Activated CD8-positive, alpha-beta memory T cell treated with anti-CD3 and anti-CD28 coated beads, Interleukin-2, amount 10 ng/mL, durations not matched to agents 7 days and 5 days (primary cell): Measurements from ENCODE around the gene GALNT2. TPM values are rescaled to one million over a fixed set of nuclear protein-coding genes. Genes with fewer than 3 reads are reported as not detected.

Source experiments
- ATAC-seq: fragments of 150-1000 bp; cut with Tn5 transposase; one replicate; pipeline ENCODE4 v1.10.0; 2021; ENCODE audit warnings: moderate library complexity
- CTCF ChIA-PET: fragments of 350-600 bp; sonication (Branson Sonifier 250); formaldehyde crosslinking; loops from one replicate; lab custom pipeline; 2021; ENCODE audit warnings: antibody characterized with exemption; lab: Charles Lee
- DNase-seq: peaks from one replicate; pipeline ENCODE4 v3.0.0-alpha.2; 2020
- H3K27ac Mint-ChIP-seq: one replicate; pipeline ENCODE4 v1.8.0; 2021; ENCODE audit warnings: mild to moderate bottlenecking, mixed read lengths
- H3K27me3 Mint-ChIP-seq: one replicate; pipeline ENCODE4 v1.8.0; 2021; ENCODE audit warnings: mixed read lengths
- H3K36me3 Mint-ChIP-seq: one replicate; pipeline ENCODE4 v1.8.0; 2021; ENCODE audit warnings: mild to moderate bottlenecking, mixed read lengths
- H3K4me1 Mint-ChIP-seq: one replicate; pipeline ENCODE4 v1.8.0; 2021; ENCODE audit warnings: mixed read lengths
- H3K4me3 Mint-ChIP-seq: one replicate; pipeline ENCODE4 v1.8.0; 2021; ENCODE audit warnings: mild to moderate bottlenecking, moderate library complexity, mixed read lengths
- H3K9me3 Mint-ChIP-seq: one replicate; pipeline ENCODE4 v1.8.0; 2022; ENCODE audit warnings: low read depth, mixed read lengths
- total RNA-seq, 2 experiments: library from RNA; stranded (reverse); gene quantifications; one replicate each; pipeline ENCODE4 v1.2.3, GENCODE V29; 2021

The GALNT2 gene
- total RNA-seq, 2 experiments from 2014 or later: 25.0 to 30.2 TPM

DNA sequence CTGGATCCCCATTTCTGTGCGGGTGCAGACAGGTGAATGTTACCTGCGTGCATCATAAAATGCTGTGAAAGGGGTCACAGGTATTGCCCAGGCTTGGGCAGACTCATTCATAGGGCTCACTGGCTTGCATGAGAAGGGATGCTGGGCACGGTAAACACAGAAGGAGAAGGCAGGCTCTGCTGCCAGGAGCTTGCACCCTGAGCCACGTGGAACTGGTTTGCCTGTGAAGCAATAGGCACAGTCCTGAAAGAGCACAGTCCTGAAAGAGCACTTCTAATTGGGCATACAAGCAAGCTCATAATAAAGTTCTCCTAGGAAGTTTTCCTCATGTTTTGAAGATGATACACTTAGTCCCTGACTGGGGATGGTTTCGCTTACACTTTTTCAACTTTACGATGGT is 40.9 kb downstream of the GALNT2 start:
- Mint-ChIP-seq H3K27me3 (no peaks in the 10 kb centered on the region), H3K4me3 (no peak overlapping the region), H3K27ac (peak overlapping the region; percentile 11), H3K9me3 (no peaks in the 10 kb centered on the region), H3K36me3 (peaks cover 4% of the 10 kb centered on the region), H3K4me1 (peaks cover 91% of the 10 kb centered on the region)
- DNase-seq: no peak
- CTCF ChIA-PET: interaction anchor here (1.1 to 1.2 kb wide), 2 partner anchors 15 to 29 kb away, joined by 3 read pairs; no protein-coding TSS in a partner anchor
- ATAC-seq: no peak

DNA sequence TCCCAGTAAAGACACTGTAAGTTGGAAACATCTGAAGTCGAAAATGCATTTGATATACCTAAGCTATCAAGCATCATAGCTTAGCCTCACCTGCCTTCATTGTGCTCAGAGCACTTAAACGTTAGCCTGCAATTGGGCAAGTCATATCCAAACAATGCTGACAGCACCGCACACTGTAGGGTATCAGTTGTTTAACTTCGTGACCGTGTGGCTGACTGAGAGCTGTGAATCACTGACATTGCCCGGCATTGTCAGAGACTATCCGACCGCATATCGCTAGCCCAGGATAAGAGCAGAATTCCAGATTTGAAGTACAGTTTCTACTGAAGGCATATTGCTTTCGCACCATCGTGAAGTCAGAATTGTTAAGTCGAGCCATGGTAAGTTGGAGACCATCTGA is 41.5 kb downstream of the GALNT2 start:
- ATAC-seq (no peak), DNase-seq (no peak)
- Mint-ChIP-seq H3K27me3 (no peaks in the 10 kb centered on the region), H3K9me3 (no peaks in the 10 kb centered on the region), H3K27ac (peak overlapping the region; percentile 7), H3K36me3 (peaks cover 6% of the 10 kb centered on the region), H3K4me1 (peaks cover 85% of the 10 kb centered on the region), H3K4me3 (no peak overlapping the region)
- CTCF ChIA-PET: interaction anchor here (1.1 to 1.2 kb wide), 2 partner anchors 14 to 28 kb away, joined by 3 read pairs; no protein-coding TSS in a partner anchor

DNA sequence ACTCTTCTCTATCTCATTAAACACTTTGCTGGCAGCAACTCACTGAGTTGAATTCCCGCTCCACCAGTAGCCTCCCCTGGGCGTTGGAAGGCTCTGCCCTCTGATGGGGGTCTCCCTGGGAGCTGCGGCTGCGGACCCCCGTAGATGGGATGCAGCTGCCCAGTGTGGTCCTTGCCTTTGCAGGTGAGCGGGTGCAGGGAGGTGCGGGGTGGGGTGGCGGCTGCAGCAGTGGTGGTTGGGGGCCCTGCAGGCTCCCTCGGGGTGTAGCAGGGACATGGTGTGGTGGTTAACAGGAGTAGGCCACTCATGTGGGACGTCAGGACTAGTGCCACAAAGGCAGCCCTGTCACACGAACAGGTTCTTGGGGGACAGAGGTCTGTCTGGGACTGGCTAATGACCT is 42.0 kb downstream of the GALNT2 start:
- peak overlapping the region; percentile 76 for H3K27ac Mint-ChIP-seq
- peaks cover 80% of the 10 kb centered on the region for H3K4me1 Mint-ChIP-seq
- ATAC-seq (no peak), DNase-seq (no peak)
- CTCF ChIA-PET: interaction anchor here (2.1 to 3.2 kb wide), 2 partner anchors 13 to 38 kb away, joined by 5 to 36 read pairs; no protein-coding TSS in a partner anchor
- no peaks in the 10 kb centered on the region for H3K27me3 Mint-ChIP-seq
- no peaks in the 10 kb centered on the region for H3K9me3 Mint-ChIP-seq
- no peak overlapping the region for H3K4me3 Mint-ChIP-seq
- H3K36me3 Mint-ChIP-seq: peaks cover 7% of the 10 kb centered on the region

GRCh38 chr1:230109895-230110667 is 43.0 kb downstream of the GALNT2 start:
- H3K4me1 Mint-ChIP-seq: peaks cover 70% of the 10 kb centered on the region
- ATAC-seq (peak; percentile 84), DNase-seq (peak; percentile 83)
- H3K9me3 Mint-ChIP-seq: no peaks in the 10 kb centered on the region
- CTCF ChIA-PET: interaction anchor here (0.6 to 3.2 kb wide), 5 partner anchors 8 to 551 kb away, joined by 3 to 36 read pairs (median 4); partner anchors contain the start of gene ABCB10
- H3K4me3 Mint-ChIP-seq: peak overlapping the region; percentile 5
- peaks cover 14% of the 10 kb centered on the region for H3K36me3 Mint-ChIP-seq
- peak overlapping the region; percentile 76 for H3K27ac Mint-ChIP-seq
- no peaks in the 10 kb centered on the region for H3K27me3 Mint-ChIP-seq

- Mint-ChIP-seq H3K4me1 (peaks cover 63% of the 10 kb centered on the region), H3K9me3 (no peaks in the 10 kb centered on the region), H3K4me3 (no peak overlapping the region), H3K27ac (no peak overlapping the region), H3K27me3 (no peaks in the 10 kb centered on the region), H3K36me3 (peaks cover 18% of the 10 kb centered on the region)
- CTCF ChIA-PET: interaction anchor here (1.1 to 3.2 kb wide), 4 partner anchors 11 to 57 kb away, joined by 3 to 36 read pairs (median 4); no protein-coding TSS in a partner anchor
- no peak for DNase-seq
- no peak for ATAC-seq
These were observed 43.9 kb downstream of the GALNT2 start for GRCh38 chr1:230110971-230111370.

DNA sequence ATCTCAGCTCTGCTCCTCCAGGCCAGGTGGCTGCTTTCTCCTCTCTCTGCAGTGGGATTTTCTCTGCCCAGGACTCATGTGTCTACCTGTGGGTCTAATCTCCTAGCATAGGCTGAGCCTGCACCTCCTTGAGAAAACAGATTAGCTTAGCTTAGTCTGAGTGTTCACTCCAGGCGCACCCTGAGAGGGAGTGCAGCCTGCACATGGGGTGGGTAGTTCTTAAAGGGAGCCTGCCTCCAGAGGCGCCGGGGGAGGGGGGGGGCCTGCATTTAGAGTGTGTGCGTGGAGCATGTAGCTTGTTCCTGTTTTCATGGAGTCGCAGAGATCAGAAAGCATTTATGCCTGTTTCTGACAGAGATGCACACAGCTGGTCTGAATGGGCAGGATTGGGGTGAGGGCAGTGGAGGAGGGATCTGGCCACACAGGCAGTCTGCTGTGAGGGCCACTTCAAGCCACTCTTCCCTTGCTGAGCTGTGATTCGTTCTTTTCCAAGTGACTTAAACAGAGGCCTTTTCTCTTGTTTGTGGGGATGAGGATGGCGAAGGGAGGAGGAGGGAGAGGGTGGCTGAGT is 45.2 kb downstream of the GALNT2 start:
- no peak for DNase-seq
- Mint-ChIP-seq H3K9me3 (no peaks in the 10 kb centered on the region), H3K4me3 (no peak overlapping the region), H3K27me3 (no peaks in the 10 kb centered on the region), H3K27ac (no peak overlapping the region), H3K36me3 (peaks cover 16% of the 10 kb centered on the region), H3K4me1 (peaks cover 54% of the 10 kb centered on the region)
- CTCF ChIA-PET: interaction anchor here (0.6 to 3.2 kb wide), 3 partner anchors 10 to 452 kb away, joined by 3 to 36 read pairs (median 4); no protein-coding TSS in a partner anchor
- ATAC-seq: no peak

DNA sequence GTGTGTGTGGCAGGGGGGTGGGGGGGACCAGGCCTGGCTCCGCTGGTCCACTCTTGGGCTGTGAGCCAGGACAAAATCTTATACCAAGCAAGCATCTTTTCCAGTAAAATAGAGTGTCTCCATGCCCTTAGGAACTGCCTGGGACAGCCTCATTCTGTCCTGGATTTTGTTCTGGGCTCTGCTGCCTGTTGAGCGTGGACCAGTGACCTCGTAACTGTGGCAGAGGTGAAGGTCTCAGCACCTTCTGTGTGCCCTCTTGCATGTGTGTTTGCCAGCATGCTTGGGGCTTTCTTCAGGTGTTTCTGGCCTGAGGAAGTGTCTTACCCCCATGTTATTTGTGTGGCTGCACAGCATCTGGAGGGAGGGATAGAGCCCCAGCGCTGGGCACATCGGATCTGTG is 45.7 kb downstream of the GALNT2 start:
- CTCF ChIA-PET: interaction anchor here (0.6 to 1.3 kb wide), 2 partner anchors 9 to 452 kb away, joined by 3 to 4 read pairs; no protein-coding TSS in a partner anchor
- ATAC-seq (no peak), DNase-seq (no peak)
- H3K27ac Mint-ChIP-seq: no peak overlapping the region
- no peaks in the 10 kb centered on the region for H3K9me3 Mint-ChIP-seq
- H3K36me3 Mint-ChIP-seq: peaks cover 16% of the 10 kb centered on the region
- H3K4me3 Mint-ChIP-seq: no peak overlapping the region
- no peaks in the 10 kb centered on the region for H3K27me3 Mint-ChIP-seq
- peaks cover 50% of the 10 kb centered on the region for H3K4me1 Mint-ChIP-seq

- DNase-seq (no peak), ATAC-seq (no peak)
- H3K9me3 Mint-ChIP-seq: no peaks in the 10 kb centered on the region
- CTCF ChIA-PET: interaction anchor here (1.3 kb wide), 1 partner anchor 9 kb away, joined by 4 read pairs; no protein-coding TSS in a partner anchor
- peaks cover 16% of the 10 kb centered on the region for H3K36me3 Mint-ChIP-seq
- H3K4me1 Mint-ChIP-seq: peaks cover 46% of the 10 kb centered on the region
- H3K27me3 Mint-ChIP-seq: no peaks in the 10 kb centered on the region
- no peak overlapping the region for H3K27ac Mint-ChIP-seq
- H3K4me3 Mint-ChIP-seq: no peak overlapping the region
These were observed 46.2 kb downstream of the GALNT2 start for GRCh38 chr1:230113235-230113592.

GRCh38 chr1:230113593-230114236 is 46.7 kb downstream of the GALNT2 start:
- no peaks in the 10 kb centered on the region for H3K27me3 Mint-ChIP-seq
- CTCF ChIA-PET: interaction anchor here (1.3 kb wide), 1 partner anchor 10 kb away, joined by 4 read pairs; no protein-coding TSS in a partner anchor
- peaks cover 15% of the 10 kb centered on the region for H3K36me3 Mint-ChIP-seq
- no peak overlapping the region for H3K4me3 Mint-ChIP-seq
- DNase-seq (no peak), ATAC-seq (no peak)
- H3K9me3 Mint-ChIP-seq: no peaks in the 10 kb centered on the region
- H3K27ac Mint-ChIP-seq: no peak overlapping the region
- peaks cover 41% of the 10 kb centered on the region for H3K4me1 Mint-ChIP-seq

DNA sequence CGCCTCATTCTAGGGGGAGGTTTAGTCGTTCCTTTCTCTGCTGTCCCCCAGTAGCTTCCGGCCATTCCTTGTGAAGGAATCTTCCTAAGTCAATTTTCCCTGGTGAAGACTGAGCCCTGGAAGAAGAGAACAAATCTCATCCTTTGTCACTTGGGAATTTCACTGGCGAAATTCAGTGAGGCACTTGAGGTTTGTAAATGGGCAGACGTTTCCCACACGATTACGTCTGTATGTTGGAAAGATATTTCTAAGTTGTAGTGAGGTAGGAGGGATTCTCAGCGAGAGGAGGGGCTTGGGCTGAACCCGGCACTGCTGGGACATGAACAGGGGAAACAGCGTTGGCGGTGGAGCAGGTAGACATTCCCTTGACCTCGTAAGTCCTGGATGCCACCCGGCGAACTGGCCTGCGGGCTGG is 47.2 kb downstream of the GALNT2 start:
- peaks cover 36% of the 10 kb centered on the region for H3K4me1 Mint-ChIP-seq
- no peaks in the 10 kb centered on the region for H3K27me3 Mint-ChIP-seq
- H3K36me3 Mint-ChIP-seq: peaks cover 15% of the 10 kb centered on the region
- ATAC-seq (no peak), DNase-seq (no peak)
- no peak overlapping the region for H3K27ac Mint-ChIP-seq
- H3K4me3 Mint-ChIP-seq: no peak overlapping the region
- no peaks in the 10 kb centered on the region for H3K9me3 Mint-ChIP-seq
- CTCF ChIA-PET: interaction anchor here (1.3 kb wide), 1 partner anchor 10 kb away, joined by 4 read pairs; no protein-coding TSS in a partner anchor

DNA sequence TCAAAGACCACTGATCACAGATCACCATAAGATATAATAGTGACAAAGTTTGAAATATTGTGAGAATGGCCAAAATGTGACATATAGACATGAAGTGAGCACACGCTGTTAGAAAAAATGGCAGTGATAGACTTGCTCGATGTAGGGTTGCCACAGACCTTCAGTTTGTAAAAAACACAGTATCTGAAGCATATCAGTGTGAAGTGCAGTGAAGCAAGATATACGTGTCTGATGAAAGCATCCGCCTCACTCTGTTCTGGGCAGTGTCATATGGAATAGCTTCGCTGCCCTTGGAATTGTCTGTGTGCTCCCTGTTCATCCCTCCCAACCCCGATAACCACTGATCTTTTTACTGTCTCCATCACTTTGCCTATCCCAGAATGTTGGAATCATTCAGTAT is 50.7 kb downstream of the GALNT2 start:
- H3K9me3 Mint-ChIP-seq: no peaks in the 10 kb centered on the region
- DNase-seq: no peak
- CTCF ChIA-PET: no interaction called here
- H3K4me1 Mint-ChIP-seq: peaks cover 23% of the 10 kb centered on the region
- ATAC-seq: no peak
- no peak overlapping the region for H3K27ac Mint-ChIP-seq
- H3K4me3 Mint-ChIP-seq: no peak overlapping the region
- peaks cover 4% of the 10 kb centered on the region for H3K27me3 Mint-ChIP-seq
- H3K36me3 Mint-ChIP-seq: peaks cover 31% of the 10 kb centered on the region

DNA sequence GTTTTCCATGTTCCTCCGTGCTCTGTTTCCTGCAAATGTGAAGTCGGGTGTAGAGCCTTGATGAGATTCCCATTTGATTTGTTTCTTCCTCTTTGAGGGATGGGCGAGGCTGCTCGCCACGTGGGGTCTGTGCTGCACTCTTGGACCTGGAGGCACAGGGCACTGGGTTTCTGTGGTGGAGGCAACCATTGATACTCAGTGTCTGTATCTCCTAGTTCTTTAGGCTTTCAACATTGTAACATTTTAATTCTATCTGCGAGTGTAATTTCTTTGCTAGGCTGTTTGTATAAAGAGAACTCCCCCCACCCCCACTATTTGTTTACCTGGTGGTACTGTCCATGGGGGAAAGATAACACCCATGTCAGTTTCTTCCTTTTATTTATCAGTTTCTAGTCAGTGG is 52.3 kb downstream of the GALNT2 start:
- no peak overlapping the region for H3K4me3 Mint-ChIP-seq
- H3K27ac Mint-ChIP-seq: no peak overlapping the region
- CTCF ChIA-PET: interaction anchor here (1.4 kb wide), 1 partner anchor 17 kb away, joined by 4 read pairs; no protein-coding TSS in a partner anchor
- H3K36me3 Mint-ChIP-seq: peaks cover 27% of the 10 kb centered on the region
- peaks cover 39% of the 10 kb centered on the region for H3K4me1 Mint-ChIP-seq
- no peak for DNase-seq
- no peaks in the 10 kb centered on the region for H3K9me3 Mint-ChIP-seq
- ATAC-seq: no peak
- H3K27me3 Mint-ChIP-seq: peaks cover 7% of the 10 kb centered on the region
